HCT116 (cell line): ENCODE data around the gene FRMD8. TPM values are rescaled to one million over a fixed set of nuclear protein-coding genes. Genes with fewer than 3 reads are reported as not detected.

Experiments used
- ATAC-seq: fragments of 200-7000 bp; cut with Tn5 transposase; 2 replicates; pipeline ENCODE4 v1.9.1; 2020; ENCODE audit warnings: mild to moderate bottlenecking, moderate library complexity
- BruUV-seq: library from RNA; stranded (reverse); fragments of 400-500 nt; replicated peaks from 2 replicates; lab custom pipeline; 2021; lab: Mats Ljungman, UMichigan
- CTCF ChIA-PET: fragments of 300-600 bp; sonication (Branson Sonifier 250); formaldehyde crosslinking; loops from one replicate; lab custom pipeline; 2021; ENCODE audit warnings: antibody characterized with exemption; lab: Charles Lee
- POLR2A ChIA-PET: fragments of 300-600, 350-600 bp; sonication (Branson Sonifier 250); formaldehyde crosslinking; loops from one replicate; lab custom pipeline; 2021; ENCODE audit warnings: antibody characterized with exemption; lab: Charles Lee
- RAD21 ChIA-PET, 2 experiments: fragments of 300-600 bp; sonication (Branson Sonifier 250); formaldehyde crosslinking; loops; one replicate each; lab custom pipeline; 2023; ENCODE audit warnings: low total read pairs in 2 of 2; ENCODE audit not compliant: uncharacterized antibody in 2 of 2, unreplicated experiment in 2 of 2, low non-redundant PET in 1 of 2; lab: Charles Lee
- DNase-seq: peaks from one replicate; pipeline ENCODE4 v3.0.0-alpha.2; 2010; ENCODE audit warnings: low read depth, low spot score
- H2AFZ ChIP-seq: fragments of 200-600 bp; shearing (Covaris generic), sonication (generic); 2 replicates; pipeline ENCODE4 v1.6.1; 2017; ENCODE audit warnings: low read depth, mixed run types, mixed read lengths, antibody characterized with exemption, low read length; ENCODE audit not compliant: poor library complexity, severe bottlenecking
- H3K27ac ChIP-seq: 2 replicates; pipeline ENCODE4 v1.5.1; 2012; ENCODE audit warnings: low read depth, low read length
- H3K27me3 ChIP-seq: fragments of 200-600 bp; sonication (generic); 2 replicates; pipeline ENCODE4 v1.6.1; 2016; ENCODE audit warnings: mixed run types, low read length, mixed read lengths; ENCODE audit not compliant: insufficient read depth
- H3K36me3 ChIP-seq, 2 experiments: fragments of 200-500 bp in 1 of 2; fragments of 200-600 bp in 1 of 2; sonication (Bioruptor generic) in 1 of 2; sonication (generic) in 1 of 2; 2 replicates each; pipeline versions ENCODE4 v1.5.1 to v1.6.1; 2014 to 2016; ENCODE audit warnings: low read length in 2 of 2, inconsistent platforms in 1 of 2, mixed read lengths in 1 of 2, mixed run types in 1 of 2; ENCODE audit not compliant: insufficient read depth in 2 of 2, control insufficient read depth in 1 of 2
- H3K4me1 ChIP-seq, 2 experiments: fragments of 200-600 bp in 1 of 2; sonication (generic) in 1 of 2; 2 replicates each; pipeline versions ENCODE4 v1.5.1 to v1.6.1; 2012 to 2017; ENCODE audit warnings: low read length in 2 of 2, inconsistent platforms in 1 of 2, mild to moderate bottlenecking in 1 of 2, mixed read lengths in 1 of 2, mixed run types in 1 of 2, moderate library complexity in 1 of 2; ENCODE audit not compliant: insufficient read depth in 2 of 2, control insufficient read depth in 1 of 2
- H3K4me2 ChIP-seq: fragments of 200-600 bp; sonication (generic); 2 replicates; pipeline ENCODE4 v1.6.1; 2017; ENCODE audit warnings: mixed run types, low read length, mixed read lengths
- H3K4me3 ChIP-seq, 2 experiments: fragments of 200-600 bp in 1 of 2; sonication (generic) in 1 of 2; replicated peaks in 1 of 2; 2 replicates each; pipeline ENCODE4 v1.5.1; 2011 to 2016; ENCODE audit warnings: low read length in 2 of 2, control low read depth in 1 of 2, low read depth in 1 of 2, mild to moderate bottlenecking in 1 of 2, mixed read lengths in 1 of 2, mixed run types in 1 of 2
- H3K79me2 ChIP-seq: fragments of 200-600 bp; sonication (generic); 2 replicates; pipeline ENCODE4 v1.6.1; 2017; ENCODE audit warnings: mild to moderate bottlenecking, mixed run types, low read length, moderate library complexity, mixed read lengths; ENCODE audit not compliant: insufficient read depth
- H3K9ac ChIP-seq: fragments of 200-600 bp; sonication (generic); 2 replicates; pipeline ENCODE4 v1.6.1; 2016; ENCODE audit warnings: low read length, mixed read lengths
- H3K9me2 ChIP-seq: fragments of 200-600 bp; sonication (generic), shearing (Covaris generic); 2 replicates; pipeline ENCODE4 v1.6.1; 2017; ENCODE audit warnings: mixed run types, mild to moderate bottlenecking, moderate library complexity; ENCODE audit not compliant: insufficient read depth
- H3K9me3 ChIP-seq, 2 experiments: fragments of 200-500 bp in 1 of 2; fragments of 200-600 bp in 1 of 2; sonication (Bioruptor generic) in 1 of 2; sonication (generic) in 1 of 2; 2 replicates each; pipeline ENCODE4 v1.6.1; 2014 to 2017; ENCODE audit warnings: low read length in 2 of 2, mixed read lengths in 2 of 2, inconsistent platforms in 1 of 2, low read depth in 1 of 2, mild to moderate bottlenecking in 1 of 2, mixed run types in 1 of 2, moderate library complexity in 1 of 2; ENCODE audit not compliant: control insufficient read depth in 1 of 2, insufficient read depth in 1 of 2
- H4K20me1 ChIP-seq: fragments of 200-600 bp; sonication (generic), shearing (Covaris generic); 2 replicates; pipeline ENCODE4 v1.6.1; 2017; ENCODE audit warnings: mixed run types, mild to moderate bottlenecking, moderate library complexity; ENCODE audit not compliant: insufficient read depth
- CTCF ChIP-seq, 3 experiments: fragments of 200-600 bp in 1 of 3; sonication (generic) in 1 of 3; IDR thresholded peaks in 2 of 3; conservative IDR thresholded peaks in 1 of 3; 2 replicates each; pipeline ENCODE4 v1.5.1; 2012 to 2017; ENCODE audit warnings: low read depth in 2 of 3, low read length in 2 of 3, antibody characterized with exemption in 1 of 3, borderline replicate concordance in 1 of 3, control low read depth in 1 of 3, mild to moderate bottlenecking in 1 of 3, mixed read lengths in 1 of 3, mixed run types in 1 of 3, moderate library complexity in 1 of 3; ENCODE audit not compliant: insufficient read depth in 1 of 3
- EGR1 ChIP-seq: IDR thresholded peaks from 2 replicates; pipeline ENCODE4 v1.6.1; 2012; ENCODE audit warnings: low read depth
- ELF1 ChIP-seq: IDR thresholded peaks from 2 replicates; pipeline ENCODE4 v1.6.1; 2012; ENCODE audit warnings: low read depth, borderline replicate concordance
- EZH2 ChIP-seq: fragments of 200-600 bp; sonication (generic); IDR thresholded peaks from 2 replicates; pipeline ENCODE4 v1.6.1; 2017; ENCODE audit warnings: antibody characterized with exemption, mixed run types
- JUND ChIP-seq: IDR thresholded peaks from 2 replicates; pipeline ENCODE4 v1.6.1; 2012
- POLR2AphosphoS5 ChIP-seq: IDR thresholded peaks from 2 replicates; pipeline ENCODE4 v1.6.1; 2011; ENCODE audit warnings: mild to moderate bottlenecking, low read depth, low read length, moderate library complexity
- SP1 ChIP-seq: IDR thresholded peaks from 2 replicates; pipeline ENCODE4 v1.6.1; 2012; ENCODE audit warnings: low read depth
- SRF ChIP-seq: IDR thresholded peaks from 2 replicates; pipeline ENCODE4 v1.6.1; 2012; ENCODE audit warnings: low read depth
- TCF7L2 ChIP-seq: IDR thresholded peaks from 2 replicates; pipeline ENCODE4 v1.7.0; 2011; ENCODE audit warnings: borderline replicate concordance, inconsistent platforms; ENCODE audit not compliant: insufficient read depth, insufficient read length; ENCODE audit errors: extremely low read depth
- ZFX ChIP-seq: fragments of 450-650 bp; IDR thresholded peaks from 2 replicates; pipeline ENCODE4 v1.6.1; 2017
- ZNF274 ChIP-seq: fragments of 200-500 bp; sonication (Bioruptor generic); IDR thresholded peaks from 2 replicates; pipeline ENCODE4 v1.6.1; 2014; ENCODE audit warnings: mild to moderate bottlenecking, low read depth, low read length, inconsistent platforms
- intact Hi-C: fragments of 100-400 bp; cut with micrococcal nuclease; formaldehyde crosslinking; loops from 2 replicates; pipeline ENCODE4 v1.10.0; 2022
- total RNA-seq: library from RNA; stranded (reverse); gene quantifications from one replicate; pipeline ENCODE4 v1.2.1, GENCODE V29; 2021; ENCODE audit not compliant: unreplicated experiment
- TF ChIP-seq, protein P1 (sequence below): IDR thresholded peaks from 2 replicates; pipeline ENCODE4 v1.6.1; 2012; ENCODE audit warnings: low read depth
- TF ChIP-seq, protein P2 (sequence below): IDR thresholded peaks from 2 replicates; pipeline ENCODE4 v1.6.1; 2012

Gene FRMD8
- total RNA-seq, 1 experiment from 2014 or later, result 35.8 TPM

DNA sequence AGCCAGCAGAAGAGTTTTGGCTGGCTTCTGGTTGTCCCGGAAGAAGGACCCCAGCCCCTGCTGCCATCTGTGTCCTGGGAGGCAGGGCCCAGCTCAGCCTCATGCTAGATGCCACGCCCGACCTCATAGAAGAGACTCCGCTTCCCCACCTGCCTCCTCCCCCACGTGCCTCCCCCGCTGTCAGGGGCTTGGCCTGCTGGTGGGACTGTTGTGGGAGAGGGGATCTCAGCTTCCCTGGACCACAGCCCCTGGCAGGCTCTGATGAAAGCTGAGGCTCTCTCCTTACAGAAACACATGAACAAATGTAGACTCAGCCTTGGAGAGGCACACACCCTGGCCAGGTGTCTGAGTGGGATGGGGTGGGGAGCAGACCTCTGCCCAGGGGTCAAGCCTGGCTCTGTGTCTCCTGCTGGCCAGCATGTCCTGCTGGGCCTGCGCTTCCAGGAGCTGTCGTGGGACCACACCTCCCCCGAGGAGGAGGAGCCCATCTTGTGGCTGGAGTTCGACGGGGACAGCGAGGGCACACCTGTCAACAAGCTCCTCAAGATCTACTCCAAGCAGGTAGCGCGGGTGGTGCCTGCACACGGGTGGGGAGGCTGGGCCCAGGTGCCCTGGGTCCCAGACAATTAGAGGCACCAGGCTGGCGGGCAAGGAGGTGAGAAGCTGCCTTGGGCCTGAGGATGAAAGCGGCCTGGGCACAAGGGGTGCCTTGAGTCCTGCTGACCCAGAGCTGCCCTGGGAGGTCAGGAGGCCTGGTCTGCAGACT lies 14.1 kb downstream of the FRMD8 start:
- intact Hi-C loops, result no loop called here
- no peak for TF ChIP-seq CTCF (IDR thresholded peaks at IDR 0.05 in 2 of 3, conservative IDR thresholded peaks at IDR 0.05 in 1 of 3; ENCODE audit: borderline replicate concordance in 1 of 3, insufficient read depth in 1 of 3, low read depth in 2 of 3, low read length in 2 of 3)
- ChIA-PET POLR2A (no interaction called here), CTCF (no interaction called here), RAD21 (no interaction called here)
- ATAC-seq (no peak), DNase-seq (no peak)
- no TSS peak for BruUV-seq
- H3K4me1 ChIP-seq, result no peaks in the 10 kb centered on the region
- no peak overlapping the region for H3K4me2 ChIP-seq
- H4K20me1 ChIP-seq, result no peaks in the 10 kb centered on the region
- no peak overlapping the region for H3K4me3 ChIP-seq
- H3K9me2 ChIP-seq, result no peaks in the 10 kb centered on the region
- peaks cover 13 to 22% of the 10 kb centered on the region in 2 experiments for H3K36me3 ChIP-seq
- H2AFZ ChIP-seq, result no peak overlapping the region
- no peak overlapping the region for H3K27ac ChIP-seq
- H3K9me3 ChIP-seq, result no peaks in the 10 kb centered on the region
- no peak overlapping the region for H3K9ac ChIP-seq
- H3K79me2 ChIP-seq, result no peaks in the 10 kb centered on the region
- H3K27me3 ChIP-seq, result no peaks in the 10 kb centered on the region

DNA sequence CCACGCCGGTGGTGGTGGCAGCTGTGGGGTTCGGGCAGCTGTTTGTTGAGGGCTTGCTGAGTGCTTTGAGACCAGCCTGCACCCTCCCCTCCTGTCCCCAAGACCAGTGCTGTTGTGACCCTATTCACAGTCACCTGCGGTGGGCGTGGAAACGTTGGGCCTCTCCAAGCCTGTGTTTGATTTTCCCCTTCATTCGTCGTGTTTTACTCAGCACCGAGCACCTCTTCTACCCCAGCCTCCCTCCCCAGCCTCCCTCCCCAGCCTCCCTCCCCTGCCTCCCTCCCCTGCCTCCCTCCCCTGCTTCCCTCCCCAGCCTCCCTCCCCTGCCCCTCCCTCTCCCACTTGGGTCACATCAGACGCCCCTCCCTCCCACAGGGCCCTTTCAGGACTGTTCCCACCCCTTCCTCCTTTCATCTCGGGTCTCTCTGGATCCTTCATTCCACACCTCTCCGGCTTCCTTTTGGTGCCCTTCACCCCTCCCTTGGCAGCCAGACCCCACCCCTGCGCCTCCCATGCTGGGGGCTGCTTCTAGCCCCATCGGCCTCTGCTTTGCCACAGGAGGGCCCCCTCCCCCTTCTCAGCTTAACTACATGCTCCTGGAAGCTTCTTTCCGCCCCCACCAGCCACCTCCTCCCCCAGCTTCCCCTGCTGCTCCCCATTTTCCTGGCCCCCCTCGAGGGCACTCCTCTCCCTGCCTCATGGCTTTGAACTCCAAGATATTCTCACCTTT lies 14.8 kb downstream of the FRMD8 start:
- Histone ChIP-seq H3K27me3 (no peaks in the 10 kb centered on the region), H3K4me1 (no peaks in the 10 kb centered on the region), H3K4me2 (no peak overlapping the region), H3K9ac (no peak overlapping the region), H3K9me2 (no peaks in the 10 kb centered on the region), H3K27ac (no peak overlapping the region), H3K36me3 (peaks cover 16 to 22% of the 10 kb centered on the region in 2 experiments), H4K20me1 (no peaks in the 10 kb centered on the region), H2AFZ (no peak overlapping the region), H3K4me3 (no peak overlapping the region), H3K9me3 (no peaks in the 10 kb centered on the region), H3K79me2 (no peaks in the 10 kb centered on the region)
- ATAC-seq (peak; percentile 16; the same call in 1 of the 2 replicates), DNase-seq (no peak)
- CTCF ChIA-PET, result no interaction called here
- POLR2A ChIA-PET, result interaction anchor here (1.2 kb wide), 1 partner anchor 15 kb away, joined by 3 read pairs; the partner anchor contains the start of gene FRMD8
- RAD21 ChIA-PET, result interaction anchor here in 1 of 2 experiments (0.5 kb wide), 1 partner anchor 31 kb away, joined by 3 read pairs; no protein-coding TSS in a partner anchor
- intact Hi-C loops, result no loop called here
- BruUV-seq, result no TSS peak
- TF ChIP-seq ZNF274, result no peak
- TF ChIP-seq EZH2, result no peak
- no peak for TF ChIP-seq SRF
- no peak for TF ChIP-seq ZFX
- TF ChIP-seq, protein P1, sequence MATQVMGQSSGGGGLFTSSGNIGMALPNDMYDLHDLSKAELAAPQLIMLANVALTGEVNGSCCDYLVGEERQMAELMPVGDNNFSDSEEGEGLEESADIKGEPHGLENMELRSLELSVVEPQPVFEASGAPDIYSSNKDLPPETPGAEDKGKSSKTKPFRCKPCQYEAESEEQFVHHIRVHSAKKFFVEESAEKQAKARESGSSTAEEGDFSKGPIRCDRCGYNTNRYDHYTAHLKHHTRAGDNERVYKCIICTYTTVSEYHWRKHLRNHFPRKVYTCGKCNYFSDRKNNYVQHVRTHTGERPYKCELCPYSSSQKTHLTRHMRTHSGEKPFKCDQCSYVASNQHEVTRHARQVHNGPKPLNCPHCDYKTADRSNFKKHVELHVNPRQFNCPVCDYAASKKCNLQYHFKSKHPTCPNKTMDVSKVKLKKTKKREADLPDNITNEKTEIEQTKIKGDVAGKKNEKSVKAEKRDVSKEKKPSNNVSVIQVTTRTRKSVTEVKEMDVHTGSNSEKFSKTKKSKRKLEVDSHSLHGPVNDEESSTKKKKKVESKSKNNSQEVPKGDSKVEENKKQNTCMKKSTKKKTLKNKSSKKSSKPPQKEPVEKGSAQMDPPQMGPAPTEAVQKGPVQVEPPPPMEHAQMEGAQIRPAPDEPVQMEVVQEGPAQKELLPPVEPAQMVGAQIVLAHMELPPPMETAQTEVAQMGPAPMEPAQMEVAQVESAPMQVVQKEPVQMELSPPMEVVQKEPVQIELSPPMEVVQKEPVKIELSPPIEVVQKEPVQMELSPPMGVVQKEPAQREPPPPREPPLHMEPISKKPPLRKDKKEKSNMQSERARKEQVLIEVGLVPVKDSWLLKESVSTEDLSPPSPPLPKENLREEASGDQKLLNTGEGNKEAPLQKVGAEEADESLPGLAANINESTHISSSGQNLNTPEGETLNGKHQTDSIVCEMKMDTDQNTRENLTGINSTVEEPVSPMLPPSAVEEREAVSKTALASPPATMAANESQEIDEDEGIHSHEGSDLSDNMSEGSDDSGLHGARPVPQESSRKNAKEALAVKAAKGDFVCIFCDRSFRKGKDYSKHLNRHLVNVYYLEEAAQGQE, result no peak
- TF ChIP-seq SP1, result no peak
- no peak for TF ChIP-seq ELF1
- TF ChIP-seq, protein P2, sequence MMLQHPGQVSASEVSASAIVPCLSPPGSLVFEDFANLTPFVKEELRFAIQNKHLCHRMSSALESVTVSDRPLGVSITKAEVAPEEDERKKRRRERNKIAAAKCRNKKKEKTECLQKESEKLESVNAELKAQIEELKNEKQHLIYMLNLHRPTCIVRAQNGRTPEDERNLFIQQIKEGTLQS, result no peak
- TF ChIP-seq TCF7L2, result no peak
- TF ChIP-seq EGR1, result no peak
- no peak for TF ChIP-seq JUND
- TF ChIP-seq POLR2AphosphoS5, result no peak
